HCT116 (cell line): ENCODE results near the gene DNAJA4. TPM values are rescaled to one million over a fixed set of nuclear protein-coding genes. Genes with fewer than 3 reads are reported as not detected.

Source experiments
- ATAC-seq: fragments of 200-7000 bp; cut with Tn5 transposase; 2 replicates; pipeline ENCODE4 v1.9.1; 2020; ENCODE audit warnings: mild to moderate bottlenecking, moderate library complexity
- BruUV-seq: library from RNA; stranded (reverse); fragments of 400-500 nt; replicated peaks from 2 replicates; lab custom pipeline; 2021; lab: Mats Ljungman, UMichigan
- CTCF ChIA-PET: fragments of 300-600 bp; sonication (Branson Sonifier 250); formaldehyde crosslinking; loops from one replicate; lab custom pipeline; 2021; ENCODE audit warnings: antibody characterized with exemption; lab: Charles Lee
- POLR2A ChIA-PET: fragments of 300-600, 350-600 bp; sonication (Branson Sonifier 250); formaldehyde crosslinking; loops from one replicate; lab custom pipeline; 2021; ENCODE audit warnings: antibody characterized with exemption; lab: Charles Lee
- RAD21 ChIA-PET, 2 experiments: fragments of 300-600 bp; sonication (Branson Sonifier 250); formaldehyde crosslinking; loops; one replicate each; lab custom pipeline; 2023; ENCODE audit warnings: low total read pairs in 2 of 2; ENCODE audit not compliant: uncharacterized antibody in 2 of 2, unreplicated experiment in 2 of 2, low non-redundant PET in 1 of 2; lab: Charles Lee
- DNase-seq: peaks from one replicate; pipeline ENCODE4 v3.0.0-alpha.2; 2010; ENCODE audit warnings: low read depth, low spot score
- H2AFZ ChIP-seq: fragments of 200-600 bp; shearing (Covaris generic), sonication (generic); 2 replicates; pipeline ENCODE4 v1.6.1; 2017; ENCODE audit warnings: low read depth, mixed run types, mixed read lengths, antibody characterized with exemption, low read length; ENCODE audit not compliant: poor library complexity, severe bottlenecking
- H3K27ac ChIP-seq: 2 replicates; pipeline ENCODE4 v1.5.1; 2012; ENCODE audit warnings: low read depth, low read length
- H3K27me3 ChIP-seq: fragments of 200-600 bp; sonication (generic); 2 replicates; pipeline ENCODE4 v1.6.1; 2016; ENCODE audit warnings: mixed run types, low read length, mixed read lengths; ENCODE audit not compliant: insufficient read depth
- H3K36me3 ChIP-seq, 2 experiments: fragments of 200-500 bp in 1 of 2; fragments of 200-600 bp in 1 of 2; sonication (Bioruptor generic) in 1 of 2; sonication (generic) in 1 of 2; 2 replicates each; pipeline versions ENCODE4 v1.5.1 to v1.6.1; 2014 to 2016; ENCODE audit warnings: low read length in 2 of 2, inconsistent platforms in 1 of 2, mixed read lengths in 1 of 2, mixed run types in 1 of 2; ENCODE audit not compliant: insufficient read depth in 2 of 2, control insufficient read depth in 1 of 2
- H3K4me1 ChIP-seq, 2 experiments: fragments of 200-600 bp in 1 of 2; sonication (generic) in 1 of 2; 2 replicates each; pipeline versions ENCODE4 v1.5.1 to v1.6.1; 2012 to 2017; ENCODE audit warnings: low read length in 2 of 2, inconsistent platforms in 1 of 2, mild to moderate bottlenecking in 1 of 2, mixed read lengths in 1 of 2, mixed run types in 1 of 2, moderate library complexity in 1 of 2; ENCODE audit not compliant: insufficient read depth in 2 of 2, control insufficient read depth in 1 of 2
- H3K4me2 ChIP-seq: fragments of 200-600 bp; sonication (generic); 2 replicates; pipeline ENCODE4 v1.6.1; 2017; ENCODE audit warnings: mixed run types, low read length, mixed read lengths
- H3K4me3 ChIP-seq, 2 experiments: fragments of 200-600 bp in 1 of 2; sonication (generic) in 1 of 2; replicated peaks in 1 of 2; 2 replicates each; pipeline ENCODE4 v1.5.1; 2011 to 2016; ENCODE audit warnings: low read length in 2 of 2, control low read depth in 1 of 2, low read depth in 1 of 2, mild to moderate bottlenecking in 1 of 2, mixed read lengths in 1 of 2, mixed run types in 1 of 2
- H3K79me2 ChIP-seq: fragments of 200-600 bp; sonication (generic); 2 replicates; pipeline ENCODE4 v1.6.1; 2017; ENCODE audit warnings: mild to moderate bottlenecking, mixed run types, low read length, moderate library complexity, mixed read lengths; ENCODE audit not compliant: insufficient read depth
- H3K9ac ChIP-seq: fragments of 200-600 bp; sonication (generic); 2 replicates; pipeline ENCODE4 v1.6.1; 2016; ENCODE audit warnings: low read length, mixed read lengths
- H3K9me2 ChIP-seq: fragments of 200-600 bp; sonication (generic), shearing (Covaris generic); 2 replicates; pipeline ENCODE4 v1.6.1; 2017; ENCODE audit warnings: mixed run types, mild to moderate bottlenecking, moderate library complexity; ENCODE audit not compliant: insufficient read depth
- H3K9me3 ChIP-seq, 2 experiments: fragments of 200-500 bp in 1 of 2; fragments of 200-600 bp in 1 of 2; sonication (Bioruptor generic) in 1 of 2; sonication (generic) in 1 of 2; 2 replicates each; pipeline ENCODE4 v1.6.1; 2014 to 2017; ENCODE audit warnings: low read length in 2 of 2, mixed read lengths in 2 of 2, inconsistent platforms in 1 of 2, low read depth in 1 of 2, mild to moderate bottlenecking in 1 of 2, mixed run types in 1 of 2, moderate library complexity in 1 of 2; ENCODE audit not compliant: control insufficient read depth in 1 of 2, insufficient read depth in 1 of 2
- H4K20me1 ChIP-seq: fragments of 200-600 bp; sonication (generic), shearing (Covaris generic); 2 replicates; pipeline ENCODE4 v1.6.1; 2017; ENCODE audit warnings: mixed run types, mild to moderate bottlenecking, moderate library complexity; ENCODE audit not compliant: insufficient read depth
- CBX3 ChIP-seq: IDR thresholded peaks from 2 replicates; pipeline ENCODE4 v1.6.1; 2012; ENCODE audit warnings: low read depth
- EGR1 ChIP-seq: IDR thresholded peaks from 2 replicates; pipeline ENCODE4 v1.6.1; 2012; ENCODE audit warnings: low read depth
- POLR2A ChIP-seq: IDR thresholded peaks from 2 replicates; pipeline ENCODE4 v1.7.0; 2011; ENCODE audit warnings: borderline replicate concordance; ENCODE audit not compliant: insufficient read depth, insufficient read length; ENCODE audit errors: extremely low read depth
- POLR2AphosphoS5 ChIP-seq: IDR thresholded peaks from 2 replicates; pipeline ENCODE4 v1.6.1; 2011; ENCODE audit warnings: mild to moderate bottlenecking, low read depth, low read length, moderate library complexity
- RAD21 ChIP-seq: IDR thresholded peaks from 2 replicates; pipeline ENCODE4 v1.6.1; 2012; ENCODE audit warnings: low read depth, mild to moderate bottlenecking
- TCF7L2 ChIP-seq: IDR thresholded peaks from 2 replicates; pipeline ENCODE4 v1.7.0; 2011; ENCODE audit warnings: borderline replicate concordance, inconsistent platforms; ENCODE audit not compliant: insufficient read depth, insufficient read length; ENCODE audit errors: extremely low read depth
- ZNF274 ChIP-seq: fragments of 200-500 bp; sonication (Bioruptor generic); IDR thresholded peaks from 2 replicates; pipeline ENCODE4 v1.6.1; 2014; ENCODE audit warnings: mild to moderate bottlenecking, low read depth, low read length, inconsistent platforms
- intact Hi-C: fragments of 100-400 bp; cut with micrococcal nuclease; formaldehyde crosslinking; loops from 2 replicates; pipeline ENCODE4 v1.10.0; 2022
- total RNA-seq: library from RNA; stranded (reverse); gene quantifications from one replicate; pipeline ENCODE4 v1.2.1, GENCODE V29; 2021; ENCODE audit not compliant: unreplicated experiment
- TF ChIP-seq, protein P1 (sequence below): IDR thresholded peaks from 2 replicates; pipeline ENCODE4 v1.6.1; 2012; ENCODE audit warnings: low read depth
- TF ChIP-seq, protein P2 (sequence below): IDR thresholded peaks from 2 replicates; pipeline ENCODE4 v1.6.1; 2012
- TF ChIP-seq, protein P3 (sequence below): IDR thresholded peaks from 2 replicates; pipeline ENCODE4 v1.6.1; 2012
- TF ChIP-seq, protein P4 (sequence below): IDR thresholded peaks from 2 replicates; pipeline ENCODE4 v1.6.1; 2011; ENCODE audit warnings: mild to moderate bottlenecking, low read length, moderate library complexity; ENCODE audit not compliant: insufficient replicate concordance; ENCODE audit errors: extremely low read depth

The DNAJA4 gene
- total RNA-seq, 1 experiment from 2014 or later = 66.6 TPM

DNA sequence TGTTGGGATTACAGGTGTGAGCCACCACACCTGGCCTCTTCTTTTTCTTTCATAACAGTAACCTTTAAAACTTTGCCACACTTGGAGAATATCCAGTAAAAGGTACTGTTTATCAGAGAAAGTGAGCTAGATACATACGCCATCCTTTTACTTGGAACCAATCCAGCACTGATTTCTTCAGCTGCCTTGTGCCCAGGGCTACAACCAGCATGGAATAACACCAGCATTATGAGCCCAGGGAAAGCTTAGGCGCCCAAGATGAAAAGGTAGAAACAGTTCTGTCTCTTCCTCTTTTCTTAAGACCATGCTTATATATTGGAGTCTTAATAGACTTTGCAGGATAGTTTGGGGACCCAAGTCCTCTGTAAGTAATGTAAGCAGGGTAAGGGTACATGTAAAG, 26.7 kb downstream of the DNAJA4 start:
- Histone ChIP-seq H3K27ac (no peak overlapping the region), H3K9ac (no peak overlapping the region), H3K79me2 (peaks cover 13% of the 10 kb centered on the region), H4K20me1 (no peaks in the 10 kb centered on the region), H3K27me3 (no peaks in the 10 kb centered on the region), H3K9me2 (no peaks in the 10 kb centered on the region), H3K4me1 (no peaks in the 10 kb centered on the region)
- TF ChIP-seq, protein P1, sequence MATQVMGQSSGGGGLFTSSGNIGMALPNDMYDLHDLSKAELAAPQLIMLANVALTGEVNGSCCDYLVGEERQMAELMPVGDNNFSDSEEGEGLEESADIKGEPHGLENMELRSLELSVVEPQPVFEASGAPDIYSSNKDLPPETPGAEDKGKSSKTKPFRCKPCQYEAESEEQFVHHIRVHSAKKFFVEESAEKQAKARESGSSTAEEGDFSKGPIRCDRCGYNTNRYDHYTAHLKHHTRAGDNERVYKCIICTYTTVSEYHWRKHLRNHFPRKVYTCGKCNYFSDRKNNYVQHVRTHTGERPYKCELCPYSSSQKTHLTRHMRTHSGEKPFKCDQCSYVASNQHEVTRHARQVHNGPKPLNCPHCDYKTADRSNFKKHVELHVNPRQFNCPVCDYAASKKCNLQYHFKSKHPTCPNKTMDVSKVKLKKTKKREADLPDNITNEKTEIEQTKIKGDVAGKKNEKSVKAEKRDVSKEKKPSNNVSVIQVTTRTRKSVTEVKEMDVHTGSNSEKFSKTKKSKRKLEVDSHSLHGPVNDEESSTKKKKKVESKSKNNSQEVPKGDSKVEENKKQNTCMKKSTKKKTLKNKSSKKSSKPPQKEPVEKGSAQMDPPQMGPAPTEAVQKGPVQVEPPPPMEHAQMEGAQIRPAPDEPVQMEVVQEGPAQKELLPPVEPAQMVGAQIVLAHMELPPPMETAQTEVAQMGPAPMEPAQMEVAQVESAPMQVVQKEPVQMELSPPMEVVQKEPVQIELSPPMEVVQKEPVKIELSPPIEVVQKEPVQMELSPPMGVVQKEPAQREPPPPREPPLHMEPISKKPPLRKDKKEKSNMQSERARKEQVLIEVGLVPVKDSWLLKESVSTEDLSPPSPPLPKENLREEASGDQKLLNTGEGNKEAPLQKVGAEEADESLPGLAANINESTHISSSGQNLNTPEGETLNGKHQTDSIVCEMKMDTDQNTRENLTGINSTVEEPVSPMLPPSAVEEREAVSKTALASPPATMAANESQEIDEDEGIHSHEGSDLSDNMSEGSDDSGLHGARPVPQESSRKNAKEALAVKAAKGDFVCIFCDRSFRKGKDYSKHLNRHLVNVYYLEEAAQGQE = no peak
- TF ChIP-seq EGR1 = no peak
- TF ChIP-seq, all 23 proteins: peak for 0
- peaks cover 15 to 18% of the 10 kb centered on the region in 2 experiments; a peak in 3 of 4 replicates for H3K36me3 ChIP-seq
- H3K9me3 ChIP-seq = no peaks in the 10 kb centered on the region
- POLR2A ChIA-PET = interaction anchor here (1.2 kb wide), 1 partner anchor 8 kb away, joined by 7 read pairs; the partner anchor contains the start of gene SKIC8
- RAD21 ChIA-PET = no interaction called here
- no TSS peak for BruUV-seq
- intact Hi-C loops = no loop called here
- H2AFZ ChIP-seq = no peak overlapping the region
- no peak overlapping the region for H3K4me3 ChIP-seq
- no peak overlapping the region for H3K4me2 ChIP-seq
- DNase-seq (no peak), ATAC-seq (no peak)
- CTCF ChIA-PET = interaction anchor here (1.1 kb wide), 1 partner anchor 9 kb away, joined by 3 read pairs; the partner anchor contains the start of gene SKIC8

DNA sequence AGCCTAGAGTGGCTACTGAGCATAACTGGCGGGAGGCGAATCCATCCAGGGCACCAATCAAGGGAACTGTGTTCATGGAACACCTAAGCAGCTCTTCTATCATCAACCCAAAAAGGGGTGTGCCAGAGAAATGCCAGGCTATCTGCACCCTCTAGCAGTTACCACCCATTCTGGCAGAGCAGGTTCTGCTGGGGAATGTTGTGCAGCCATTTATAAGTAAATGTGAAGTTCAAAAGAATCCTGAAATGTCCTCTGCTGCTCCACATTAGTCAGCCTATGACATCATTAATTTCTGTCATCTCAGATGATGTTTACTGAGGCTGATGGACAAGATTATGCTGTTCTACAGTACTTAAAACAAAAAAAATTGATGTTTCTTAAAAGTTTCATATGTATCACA, 27.3 kb downstream of the DNAJA4 start:
- peaks cover 18% of the 10 kb centered on the region for H3K79me2 ChIP-seq
- BruUV-seq = no TSS peak
- H3K36me3 ChIP-seq = peaks cover 15 to 18% of the 10 kb centered on the region in 2 experiments; a peak in 3 of 4 replicates
- H3K4me1 ChIP-seq = no peaks in the 10 kb centered on the region
- ATAC-seq = no peak
- CTCF ChIA-PET = interaction anchor here (1.1 kb wide), 1 partner anchor 8 kb away, joined by 3 read pairs; the partner anchor contains the start of gene SKIC8
- H4K20me1 ChIP-seq = no peaks in the 10 kb centered on the region
- H3K27me3 ChIP-seq = no peaks in the 10 kb centered on the region
- H3K9me3 ChIP-seq = no peaks in the 10 kb centered on the region
- H3K4me3 ChIP-seq = no peak overlapping the region
- H3K27ac ChIP-seq = no peak overlapping the region
- no peak overlapping the region for H3K9ac ChIP-seq
- no peak for DNase-seq
- intact Hi-C loops = no loop called here
- H3K9me2 ChIP-seq = no peaks in the 10 kb centered on the region
- no peak overlapping the region for H2AFZ ChIP-seq
- RAD21 ChIA-PET = no interaction called here
- no peak overlapping the region for H3K4me2 ChIP-seq
- POLR2A ChIA-PET = no interaction called here
- TF ChIP-seq ZNF274 (no peak), RAD21 (no peak), TCF7L2 (no peak), POLR2AphosphoS5 (no peak), POLR2A (no peak), EGR1 (no peak), CBX3 (no peak)
- TF ChIP-seq, protein P2, sequence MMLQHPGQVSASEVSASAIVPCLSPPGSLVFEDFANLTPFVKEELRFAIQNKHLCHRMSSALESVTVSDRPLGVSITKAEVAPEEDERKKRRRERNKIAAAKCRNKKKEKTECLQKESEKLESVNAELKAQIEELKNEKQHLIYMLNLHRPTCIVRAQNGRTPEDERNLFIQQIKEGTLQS = no peak
- TF ChIP-seq, protein P3, sequence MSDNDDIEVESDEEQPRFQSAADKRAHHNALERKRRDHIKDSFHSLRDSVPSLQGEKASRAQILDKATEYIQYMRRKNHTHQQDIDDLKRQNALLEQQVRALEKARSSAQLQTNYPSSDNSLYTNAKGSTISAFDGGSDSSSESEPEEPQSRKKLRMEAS = no peak
- TF ChIP-seq, protein P4, sequence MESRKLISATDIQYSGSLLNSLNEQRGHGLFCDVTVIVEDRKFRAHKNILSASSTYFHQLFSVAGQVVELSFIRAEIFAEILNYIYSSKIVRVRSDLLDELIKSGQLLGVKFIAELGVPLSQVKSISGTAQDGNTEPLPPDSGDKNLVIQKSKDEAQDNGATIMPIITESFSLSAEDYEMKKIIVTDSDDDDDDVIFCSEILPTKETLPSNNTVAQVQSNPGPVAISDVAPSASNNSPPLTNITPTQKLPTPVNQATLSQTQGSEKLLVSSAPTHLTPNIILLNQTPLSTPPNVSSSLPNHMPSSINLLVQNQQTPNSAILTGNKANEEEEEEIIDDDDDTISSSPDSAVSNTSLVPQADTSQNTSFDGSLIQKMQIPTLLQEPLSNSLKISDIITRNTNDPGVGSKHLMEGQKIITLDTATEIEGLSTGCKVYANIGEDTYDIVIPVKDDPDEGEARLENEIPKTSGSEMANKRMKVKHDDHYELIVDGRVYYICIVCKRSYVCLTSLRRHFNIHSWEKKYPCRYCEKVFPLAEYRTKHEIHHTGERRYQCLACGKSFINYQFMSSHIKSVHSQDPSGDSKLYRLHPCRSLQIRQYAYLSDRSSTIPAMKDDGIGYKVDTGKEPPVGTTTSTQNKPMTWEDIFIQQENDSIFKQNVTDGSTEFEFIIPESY = no peak
